Neural progenitor cell (in vitro differentiated cells): ENCODE measurements around the gene LMF1.

Experiments
- EZH2 ChIP-seq: fragments of 200-600 bp; sonication (generic); IDR thresholded peaks from 2 replicates; pipeline ENCODE4 v1.6.1; 2017; ENCODE audit warnings: antibody characterized with exemption, mild to moderate bottlenecking, moderate library complexity
- EZH2phosphoT487 ChIP-seq: fragments of 200-600 bp; sonication (generic); IDR thresholded peaks from 2 replicates; pipeline ENCODE4 v1.6.1; 2017; ENCODE audit warnings: antibody characterized with exemption
- TF ChIP-seq, protein P1 (sequence below): fragments of 200-600 bp; sonication (generic); IDR thresholded peaks from 2 replicates; pipeline ENCODE4 v1.5.1; 2017; ENCODE audit warnings: antibody characterized with exemption, mild to moderate bottlenecking

- TF ChIP-seq, protein P1, sequence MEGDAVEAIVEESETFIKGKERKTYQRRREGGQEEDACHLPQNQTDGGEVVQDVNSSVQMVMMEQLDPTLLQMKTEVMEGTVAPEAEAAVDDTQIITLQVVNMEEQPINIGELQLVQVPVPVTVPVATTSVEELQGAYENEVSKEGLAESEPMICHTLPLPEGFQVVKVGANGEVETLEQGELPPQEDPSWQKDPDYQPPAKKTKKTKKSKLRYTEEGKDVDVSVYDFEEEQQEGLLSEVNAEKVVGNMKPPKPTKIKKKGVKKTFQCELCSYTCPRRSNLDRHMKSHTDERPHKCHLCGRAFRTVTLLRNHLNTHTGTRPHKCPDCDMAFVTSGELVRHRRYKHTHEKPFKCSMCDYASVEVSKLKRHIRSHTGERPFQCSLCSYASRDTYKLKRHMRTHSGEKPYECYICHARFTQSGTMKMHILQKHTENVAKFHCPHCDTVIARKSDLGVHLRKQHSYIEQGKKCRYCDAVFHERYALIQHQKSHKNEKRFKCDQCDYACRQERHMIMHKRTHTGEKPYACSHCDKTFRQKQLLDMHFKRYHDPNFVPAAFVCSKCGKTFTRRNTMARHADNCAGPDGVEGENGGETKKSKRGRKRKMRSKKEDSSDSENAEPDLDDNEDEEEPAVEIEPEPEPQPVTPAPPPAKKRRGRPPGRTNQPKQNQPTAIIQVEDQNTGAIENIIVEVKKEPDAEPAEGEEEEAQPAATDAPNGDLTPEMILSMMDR: no peak
- TF ChIP-seq EZH2 (no peak), EZH2phosphoT487 (no peak)
Measured at GRCh38 chr16:1014221-1014620, 43.4 kb upstream of the LMF1 start.
